GM12873 (cell line): ENCODE measurements around the gene RRBP1.

Experiments used
- TF ChIP-seq, protein P1 (sequence below): IDR thresholded peaks from 2 replicates; pipeline ENCODE4 v1.5.1; 2012; ENCODE audit warnings: low read depth, mild to moderate bottlenecking, moderate library complexity, low read length, control low read depth; ENCODE audit not compliant: insufficient read depth; ENCODE audit errors: missing control alignments

RRBP1 gene

DNA sequence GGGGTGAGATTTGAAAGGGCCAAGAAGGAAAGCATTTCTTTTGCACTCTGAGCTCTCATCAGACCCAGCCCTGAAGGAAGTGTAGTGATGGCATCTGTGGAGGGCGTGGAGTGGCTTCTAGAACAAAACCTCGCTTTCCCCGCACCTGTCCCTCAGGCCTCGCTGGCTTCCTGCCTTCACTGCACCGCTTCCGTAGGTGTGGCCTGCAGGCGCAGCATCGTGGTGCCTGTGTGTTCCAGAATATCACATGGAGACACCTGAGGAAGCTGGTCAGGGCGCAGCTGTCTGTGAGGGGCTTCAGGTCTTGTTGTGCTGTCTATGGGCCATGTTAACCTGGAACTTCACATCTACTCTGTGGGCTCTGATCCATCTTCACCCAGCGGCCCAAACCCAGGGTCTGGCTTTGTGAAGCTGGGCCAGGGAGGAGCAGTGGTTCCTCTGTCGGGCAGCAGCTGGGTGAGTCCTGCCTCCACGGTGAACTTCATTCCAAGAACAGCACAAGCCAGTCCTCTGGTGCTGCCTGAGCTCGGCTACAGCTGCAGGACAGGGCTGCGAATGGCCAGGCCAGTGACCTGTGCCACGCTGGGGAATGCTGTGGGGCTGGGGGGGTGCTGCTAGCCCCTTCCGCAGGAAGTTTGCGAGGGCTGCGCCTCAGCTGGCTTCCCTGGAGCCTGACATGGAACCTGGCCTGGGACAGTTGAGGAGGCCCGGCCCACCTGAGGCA, 71.3 kb downstream of the RRBP1 start:
- TF ChIP-seq, protein P1, sequence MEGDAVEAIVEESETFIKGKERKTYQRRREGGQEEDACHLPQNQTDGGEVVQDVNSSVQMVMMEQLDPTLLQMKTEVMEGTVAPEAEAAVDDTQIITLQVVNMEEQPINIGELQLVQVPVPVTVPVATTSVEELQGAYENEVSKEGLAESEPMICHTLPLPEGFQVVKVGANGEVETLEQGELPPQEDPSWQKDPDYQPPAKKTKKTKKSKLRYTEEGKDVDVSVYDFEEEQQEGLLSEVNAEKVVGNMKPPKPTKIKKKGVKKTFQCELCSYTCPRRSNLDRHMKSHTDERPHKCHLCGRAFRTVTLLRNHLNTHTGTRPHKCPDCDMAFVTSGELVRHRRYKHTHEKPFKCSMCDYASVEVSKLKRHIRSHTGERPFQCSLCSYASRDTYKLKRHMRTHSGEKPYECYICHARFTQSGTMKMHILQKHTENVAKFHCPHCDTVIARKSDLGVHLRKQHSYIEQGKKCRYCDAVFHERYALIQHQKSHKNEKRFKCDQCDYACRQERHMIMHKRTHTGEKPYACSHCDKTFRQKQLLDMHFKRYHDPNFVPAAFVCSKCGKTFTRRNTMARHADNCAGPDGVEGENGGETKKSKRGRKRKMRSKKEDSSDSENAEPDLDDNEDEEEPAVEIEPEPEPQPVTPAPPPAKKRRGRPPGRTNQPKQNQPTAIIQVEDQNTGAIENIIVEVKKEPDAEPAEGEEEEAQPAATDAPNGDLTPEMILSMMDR: no peak

DNA sequence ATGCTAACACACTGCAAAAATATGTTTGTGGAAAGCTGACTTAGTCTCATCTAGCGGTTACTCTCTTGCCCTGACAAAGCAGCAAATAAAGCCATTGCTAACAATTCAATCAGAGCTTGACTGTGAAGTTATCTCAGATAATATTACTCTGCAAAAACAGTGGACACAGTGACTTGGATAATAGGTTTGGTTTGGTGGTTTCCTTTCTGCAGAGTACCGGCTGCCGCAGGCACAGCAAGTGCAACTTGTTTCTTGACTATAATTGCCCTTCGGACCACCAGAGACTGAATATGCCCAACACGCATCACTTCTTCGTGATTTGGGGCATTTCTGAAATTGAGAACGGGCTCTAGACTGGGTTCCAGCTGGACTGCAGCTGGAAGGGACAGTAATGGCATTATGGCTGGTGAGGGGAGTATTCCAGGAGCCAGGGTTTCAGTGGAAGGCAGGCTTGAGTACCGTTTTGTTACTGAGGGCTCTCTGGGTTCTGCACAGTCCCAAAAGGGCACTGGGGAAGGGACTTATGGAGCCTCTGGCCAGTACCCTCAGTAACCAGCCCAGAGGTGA, 72.1 kb downstream of the RRBP1 start:
- TF ChIP-seq, protein P1: no peak

DNA sequence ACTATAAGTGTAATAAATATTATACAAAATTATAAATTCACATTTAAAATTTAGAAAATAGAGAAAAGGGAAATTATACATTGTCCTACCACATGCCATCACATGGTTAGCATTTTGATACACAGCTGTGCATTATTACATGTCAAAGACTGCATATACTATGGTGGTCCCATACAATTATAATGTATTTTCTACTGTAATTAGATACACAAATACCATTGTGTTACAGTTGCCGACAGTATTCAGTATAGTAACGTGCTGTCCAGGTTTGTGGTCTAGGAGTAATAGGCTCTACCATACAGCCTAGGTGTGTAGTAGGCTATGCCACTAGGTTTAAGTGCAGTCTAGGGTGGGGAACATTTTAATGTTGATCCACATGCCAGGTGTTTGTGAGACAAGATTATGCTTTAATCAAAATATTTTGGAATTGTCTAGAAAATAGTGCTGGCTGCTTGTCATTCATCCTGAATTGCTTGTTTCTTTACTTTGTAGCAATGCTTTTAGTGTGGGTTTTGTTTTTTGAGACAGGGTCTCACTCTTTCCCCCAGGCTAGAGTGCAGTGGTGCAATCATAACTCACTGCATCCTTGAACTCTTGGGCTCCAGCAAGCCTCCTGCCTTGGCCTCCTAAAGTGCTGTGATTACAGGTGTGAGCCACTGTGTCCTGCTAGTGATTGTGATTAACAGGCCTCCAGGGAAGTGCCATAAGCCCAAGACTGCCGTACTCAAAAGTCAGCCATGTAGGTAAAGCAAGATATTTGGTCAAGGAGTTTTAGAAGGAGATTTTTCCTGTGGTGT, 73.1 kb downstream of the RRBP1 start:
- TF ChIP-seq, protein P1: no peak

DNA sequence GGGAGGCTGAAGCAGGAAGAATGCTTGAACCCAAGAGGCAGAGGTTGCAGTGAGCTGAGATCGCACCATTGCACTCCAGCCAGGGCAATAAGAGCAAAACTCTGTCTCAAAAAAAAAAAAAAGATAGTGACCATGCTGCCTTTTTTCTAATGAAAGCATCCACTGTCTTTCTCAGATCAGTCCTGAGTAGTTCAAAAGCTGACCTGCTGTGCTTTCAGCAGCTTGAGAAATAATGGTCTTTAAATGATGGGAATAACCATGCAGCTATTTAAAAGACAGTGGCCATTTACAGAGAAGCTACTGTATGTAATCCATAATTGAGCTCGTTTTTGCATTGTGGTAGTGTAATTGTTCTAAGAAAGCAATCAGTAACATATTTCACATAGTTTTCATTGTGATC, 76.0 kb downstream of the RRBP1 start:
- TF ChIP-seq, protein P1: no peak

DNA sequence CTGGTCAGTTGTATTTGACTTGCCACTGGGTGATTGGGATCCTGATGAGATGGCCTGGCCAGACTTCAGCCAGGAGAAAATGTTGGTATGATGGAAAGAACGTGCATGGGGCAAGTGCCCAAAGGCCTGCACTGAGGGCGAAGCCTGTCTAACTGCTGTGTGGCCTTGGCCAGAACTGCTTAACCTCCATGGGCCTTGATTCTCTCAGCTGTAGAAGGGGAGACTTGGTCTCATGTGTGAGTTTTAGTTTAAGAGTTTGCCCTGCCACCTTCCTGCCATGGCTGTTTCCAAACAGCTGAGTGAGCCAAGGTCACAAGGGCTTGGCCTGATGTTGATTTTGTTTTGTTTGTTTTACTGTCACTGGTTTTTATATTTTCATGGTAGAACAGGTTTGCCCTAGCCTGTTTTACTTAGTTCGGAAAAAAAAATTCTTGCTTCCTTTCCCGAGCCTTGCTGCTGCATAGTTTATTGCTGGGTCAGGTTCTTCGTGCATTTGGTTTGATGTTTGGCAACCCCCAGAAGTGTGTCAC, 76.8 kb downstream of the RRBP1 start:
- TF ChIP-seq, protein P1: no peak

DNA sequence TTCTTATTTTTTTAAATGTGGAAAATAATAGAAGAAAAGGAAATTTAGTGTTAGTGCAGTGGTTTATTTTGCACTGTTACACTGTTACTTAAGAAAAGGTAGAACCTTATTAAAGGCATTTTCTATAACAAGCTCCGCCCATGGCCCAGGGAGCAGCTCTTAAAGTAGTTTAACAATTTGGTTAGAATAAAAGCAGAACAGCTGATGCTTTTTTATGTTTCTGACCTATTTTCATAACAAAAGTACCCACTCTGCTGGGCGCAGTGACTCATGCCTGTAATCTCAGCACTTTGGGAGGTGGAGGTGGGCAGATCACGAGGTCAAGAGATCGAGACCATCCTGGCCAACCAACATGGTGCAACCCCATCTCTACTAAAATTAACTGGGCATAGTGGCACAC, 79.5 kb downstream of the RRBP1 start:
- TF ChIP-seq, protein P1: no peak

DNA sequence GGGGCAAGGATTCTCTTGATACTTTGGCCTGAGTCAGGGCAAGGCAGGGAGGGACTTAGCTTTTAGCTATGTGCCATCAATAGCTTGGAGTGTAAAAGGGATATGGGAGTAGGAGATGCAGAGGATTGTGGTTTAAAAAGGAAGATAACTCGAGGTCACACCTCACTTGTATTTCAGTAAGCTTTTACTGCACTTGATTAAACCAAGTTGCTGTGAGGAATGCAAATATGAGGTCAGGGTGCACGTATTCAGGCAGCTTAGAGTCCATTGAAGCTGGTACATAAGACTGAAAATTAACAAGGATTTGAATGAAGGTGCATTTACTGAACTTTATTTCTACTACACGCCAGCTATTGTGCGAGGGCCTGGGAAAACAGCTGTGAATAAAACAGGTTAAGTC, 80.1 kb downstream of the RRBP1 start:
- TF ChIP-seq, protein P1: no peak
